Upper lobe of left lung (tissue), 4 donors: ENCODE measurements around the gene TBC1D14.

Source experiments
- EP300 ChIP-seq, 4 donors: sonication (generic); formaldehyde crosslinking; IDR thresholded peaks; one replicate each; pipeline ENCODE4 v1.5.1; 2017; ENCODE audit warnings: antibody characterized with exemption in 4 of 4, control low read depth in 2 of 4
- POLR2A ChIP-seq, 4 donors: fragments of 450-650 bp; IDR thresholded peaks; one replicate each; pipeline ENCODE4 v1.5.1; 2016 to 2017; ENCODE audit warnings: antibody characterized with exemption in 4 of 4, mild to moderate bottlenecking in 2 of 4
- POLR2AphosphoS5 ChIP-seq, 2 donors: sonication (generic); formaldehyde crosslinking; IDR thresholded peaks; one replicate each; pipeline ENCODE4 v1.5.1; 2017; ENCODE audit warnings: antibody characterized with exemption in 2 of 2
- TF ChIP-seq, protein P1 (sequence below), 6 experiments: fragments of 450-650 bp in 4 of 6; fragments of 200-600 bp in 2 of 6; sonication (generic) in 2 of 6; IDR thresholded peaks; one replicate each; pipeline ENCODE4 v1.5.1; 2016 to 2019; ENCODE audit warnings: antibody characterized with exemption in 6 of 6

- TF ChIP-seq, protein P1, sequence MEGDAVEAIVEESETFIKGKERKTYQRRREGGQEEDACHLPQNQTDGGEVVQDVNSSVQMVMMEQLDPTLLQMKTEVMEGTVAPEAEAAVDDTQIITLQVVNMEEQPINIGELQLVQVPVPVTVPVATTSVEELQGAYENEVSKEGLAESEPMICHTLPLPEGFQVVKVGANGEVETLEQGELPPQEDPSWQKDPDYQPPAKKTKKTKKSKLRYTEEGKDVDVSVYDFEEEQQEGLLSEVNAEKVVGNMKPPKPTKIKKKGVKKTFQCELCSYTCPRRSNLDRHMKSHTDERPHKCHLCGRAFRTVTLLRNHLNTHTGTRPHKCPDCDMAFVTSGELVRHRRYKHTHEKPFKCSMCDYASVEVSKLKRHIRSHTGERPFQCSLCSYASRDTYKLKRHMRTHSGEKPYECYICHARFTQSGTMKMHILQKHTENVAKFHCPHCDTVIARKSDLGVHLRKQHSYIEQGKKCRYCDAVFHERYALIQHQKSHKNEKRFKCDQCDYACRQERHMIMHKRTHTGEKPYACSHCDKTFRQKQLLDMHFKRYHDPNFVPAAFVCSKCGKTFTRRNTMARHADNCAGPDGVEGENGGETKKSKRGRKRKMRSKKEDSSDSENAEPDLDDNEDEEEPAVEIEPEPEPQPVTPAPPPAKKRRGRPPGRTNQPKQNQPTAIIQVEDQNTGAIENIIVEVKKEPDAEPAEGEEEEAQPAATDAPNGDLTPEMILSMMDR (IDR thresholded peaks at IDR 0.05) = no peak
- TF ChIP-seq POLR2AphosphoS5 (IDR thresholded peaks at IDR 0.05) (no peak), POLR2A (IDR thresholded peaks at IDR 0.05) (no peak), EP300 (IDR thresholded peaks at IDR 0.05) (no peak)
Observed at GRCh38 chr4:6960628-6961412, 51.2 kb downstream of the TBC1D14 start.
